Lower lobe of right lung (tissue), 2 donors: ENCODE data around the gene SLC38A9. TPM values are rescaled to one million over a fixed set of nuclear protein-coding genes. Genes with fewer than 3 reads are reported as not detected.
A peak's percentile ranks its signal among the peaks of the same experiment; 100 is the strongest.

ENCODE experiments used
- ATAC-seq, 2 donors: fragments of 200-7000 bp; cut with Tn5 transposase; one replicate each; pipeline ENCODE4 v1.9.1; 2020 to 2022; ENCODE audit warnings: mild to moderate bottlenecking in 2 of 2, moderate library complexity in 2 of 2
- DNase-seq: peaks from one replicate; pipeline ENCODE4 v3.0.0-alpha.2; 2020
- H3K27ac ChIP-seq: fragments of 200-600 bp; one replicate; pipeline ENCODE4 v1.8.0; 2022
- H3K27me3 ChIP-seq: fragments of 200-600 bp; one replicate; pipeline ENCODE4 v1.8.0; 2022; ENCODE audit warnings: low read depth
- H3K36me3 ChIP-seq: fragments of 200-600 bp; one replicate; pipeline ENCODE4 v1.8.0; 2022; ENCODE audit warnings: mild to moderate bottlenecking
- H3K4me1 ChIP-seq: fragments of 200-600 bp; one replicate; pipeline ENCODE4 v1.8.0; 2022
- H3K4me3 ChIP-seq: fragments of 200-600 bp; one replicate; pipeline ENCODE4 v1.8.0; 2022; ENCODE audit warnings: mild to moderate bottlenecking
- H3K9me3 ChIP-seq: fragments of 200-600 bp; one replicate; pipeline ENCODE4 v1.8.0; 2022
- intact Hi-C: fragments of 100-400 bp; cut with DNase I; formaldehyde crosslinking; loops from one replicate; pipeline ENCODE4 v1.11.0; 2022
- total RNA-seq: library from RNA; stranded (reverse); fragmentation: NEBNext Ultra II Directional; extraction: Animal tissue kit (Norgen Biotek cat#: 25700); gene quantifications from one replicate; pipeline ENCODE4 v1.2.1, GENCODE V29; 2021
- TF ChIP-seq, protein P1 (sequence below): fragments of 200-600 bp; IDR thresholded peaks from one replicate; pipeline ENCODE4 v1.8.0; 2022; ENCODE audit warnings: antibody characterized with exemption, mild to moderate bottlenecking
- donor health status: DM: no; HTN: yes; CAD: no; lungs with severe emphysema.

The SLC38A9 gene
- total RNA-seq, 1 donor from 2014 or later, result 23.8 TPM

DNA sequence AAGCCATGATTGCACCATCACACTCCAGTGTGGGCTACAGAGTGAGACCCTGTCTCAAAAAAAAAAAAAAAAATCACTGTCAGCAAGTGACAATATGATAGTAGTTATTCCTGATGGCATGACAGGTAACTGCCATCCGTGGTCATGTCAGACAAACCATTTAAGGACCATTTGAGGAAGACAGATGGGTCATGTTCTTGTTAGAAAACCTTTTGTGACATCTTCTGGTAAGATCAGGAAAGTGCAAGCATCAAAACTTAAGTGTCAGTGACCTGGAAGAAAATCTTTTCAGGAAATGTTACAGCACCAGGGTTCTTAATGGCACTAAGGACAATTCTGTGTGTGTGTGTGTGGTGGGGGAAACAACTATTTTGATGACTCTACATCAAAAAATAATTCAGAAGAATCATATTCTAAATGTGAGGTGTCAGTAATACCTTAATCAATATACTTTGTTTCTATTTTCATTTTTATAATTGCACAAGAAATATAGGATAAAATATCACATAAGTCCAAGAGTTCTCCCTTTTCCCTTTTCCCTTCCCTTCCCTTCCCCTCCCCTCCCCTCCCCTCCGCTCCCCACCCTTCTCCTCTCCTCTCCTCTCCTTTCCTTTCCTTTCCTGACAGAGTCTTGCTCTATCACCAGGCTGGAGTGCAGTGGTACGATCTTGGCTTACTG, 17.8 kb downstream of the SLC38A9 start:
- peak in 1 of 2 donors; percentile 36 for ATAC-seq
- Histone ChIP-seq H3K27me3 (no peaks in the 10 kb centered on the region), H3K9me3 (no peaks in the 10 kb centered on the region), H3K27ac (no peak overlapping the region), H3K4me1 (peaks cover 8% of the 10 kb centered on the region), H3K4me3 (no peak overlapping the region), H3K36me3 (peaks cover 7% of the 10 kb centered on the region)
- TF ChIP-seq, protein P1, sequence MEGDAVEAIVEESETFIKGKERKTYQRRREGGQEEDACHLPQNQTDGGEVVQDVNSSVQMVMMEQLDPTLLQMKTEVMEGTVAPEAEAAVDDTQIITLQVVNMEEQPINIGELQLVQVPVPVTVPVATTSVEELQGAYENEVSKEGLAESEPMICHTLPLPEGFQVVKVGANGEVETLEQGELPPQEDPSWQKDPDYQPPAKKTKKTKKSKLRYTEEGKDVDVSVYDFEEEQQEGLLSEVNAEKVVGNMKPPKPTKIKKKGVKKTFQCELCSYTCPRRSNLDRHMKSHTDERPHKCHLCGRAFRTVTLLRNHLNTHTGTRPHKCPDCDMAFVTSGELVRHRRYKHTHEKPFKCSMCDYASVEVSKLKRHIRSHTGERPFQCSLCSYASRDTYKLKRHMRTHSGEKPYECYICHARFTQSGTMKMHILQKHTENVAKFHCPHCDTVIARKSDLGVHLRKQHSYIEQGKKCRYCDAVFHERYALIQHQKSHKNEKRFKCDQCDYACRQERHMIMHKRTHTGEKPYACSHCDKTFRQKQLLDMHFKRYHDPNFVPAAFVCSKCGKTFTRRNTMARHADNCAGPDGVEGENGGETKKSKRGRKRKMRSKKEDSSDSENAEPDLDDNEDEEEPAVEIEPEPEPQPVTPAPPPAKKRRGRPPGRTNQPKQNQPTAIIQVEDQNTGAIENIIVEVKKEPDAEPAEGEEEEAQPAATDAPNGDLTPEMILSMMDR, result peak; percentile 40
- no peak for DNase-seq
- intact Hi-C loops, result no loop called here

DNA sequence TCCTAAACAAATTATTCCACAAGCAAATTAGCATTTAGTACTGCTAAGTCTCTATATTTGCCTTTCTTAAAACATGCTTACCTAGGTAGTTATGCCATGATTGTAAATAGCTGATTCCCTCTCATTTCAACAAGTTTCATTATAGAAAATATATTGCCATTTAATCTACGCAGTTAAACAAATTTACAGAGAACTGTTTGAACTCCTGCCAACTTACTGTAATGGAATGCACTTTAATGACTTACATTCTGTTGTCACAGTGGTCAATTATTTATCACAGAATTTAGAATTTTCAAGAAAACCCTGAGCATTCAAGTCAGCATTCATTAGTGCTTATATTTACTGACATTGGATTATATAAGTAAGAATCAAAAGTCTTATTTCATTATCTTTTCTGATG, 19.6 kb downstream of the SLC38A9 start:
- no peaks in the 10 kb centered on the region for H3K9me3 ChIP-seq
- H3K4me1 ChIP-seq, result peaks cover 8% of the 10 kb centered on the region
- ATAC-seq (no peak), DNase-seq (no peak)
- peaks cover 5% of the 10 kb centered on the region for H3K36me3 ChIP-seq
- TF ChIP-seq, protein P1, result no peak
- no peak overlapping the region for H3K4me3 ChIP-seq
- H3K27me3 ChIP-seq, result no peaks in the 10 kb centered on the region
- intact Hi-C loops, result no loop called here
- no peak overlapping the region for H3K27ac ChIP-seq

DNA sequence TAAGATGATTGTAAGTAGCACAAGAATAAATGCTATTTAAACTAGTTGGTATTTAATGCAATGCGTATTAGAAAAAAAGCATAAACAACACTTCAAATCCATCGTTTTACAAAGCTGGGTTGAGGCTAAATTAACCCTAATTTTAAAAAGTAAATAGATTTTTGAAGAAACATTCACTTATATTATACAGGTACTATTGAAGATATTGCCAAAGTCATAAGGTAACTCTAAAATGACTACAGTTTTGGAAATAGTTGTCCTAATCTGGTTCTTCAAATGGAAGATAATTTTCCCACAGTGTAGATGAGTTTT, 20.1 kb downstream of the SLC38A9 start:
- Histone ChIP-seq H3K4me1 (peaks cover 8% of the 10 kb centered on the region), H3K27ac (no peak overlapping the region), H3K36me3 (peaks cover under 1% of the 10 kb centered on the region), H3K4me3 (no peak overlapping the region), H3K9me3 (no peaks in the 10 kb centered on the region), H3K27me3 (no peaks in the 10 kb centered on the region)
- intact Hi-C loops, result no loop called here
- TF ChIP-seq, protein P1, result no peak
- DNase-seq, result no peak
- ATAC-seq, result no peak

DNA sequence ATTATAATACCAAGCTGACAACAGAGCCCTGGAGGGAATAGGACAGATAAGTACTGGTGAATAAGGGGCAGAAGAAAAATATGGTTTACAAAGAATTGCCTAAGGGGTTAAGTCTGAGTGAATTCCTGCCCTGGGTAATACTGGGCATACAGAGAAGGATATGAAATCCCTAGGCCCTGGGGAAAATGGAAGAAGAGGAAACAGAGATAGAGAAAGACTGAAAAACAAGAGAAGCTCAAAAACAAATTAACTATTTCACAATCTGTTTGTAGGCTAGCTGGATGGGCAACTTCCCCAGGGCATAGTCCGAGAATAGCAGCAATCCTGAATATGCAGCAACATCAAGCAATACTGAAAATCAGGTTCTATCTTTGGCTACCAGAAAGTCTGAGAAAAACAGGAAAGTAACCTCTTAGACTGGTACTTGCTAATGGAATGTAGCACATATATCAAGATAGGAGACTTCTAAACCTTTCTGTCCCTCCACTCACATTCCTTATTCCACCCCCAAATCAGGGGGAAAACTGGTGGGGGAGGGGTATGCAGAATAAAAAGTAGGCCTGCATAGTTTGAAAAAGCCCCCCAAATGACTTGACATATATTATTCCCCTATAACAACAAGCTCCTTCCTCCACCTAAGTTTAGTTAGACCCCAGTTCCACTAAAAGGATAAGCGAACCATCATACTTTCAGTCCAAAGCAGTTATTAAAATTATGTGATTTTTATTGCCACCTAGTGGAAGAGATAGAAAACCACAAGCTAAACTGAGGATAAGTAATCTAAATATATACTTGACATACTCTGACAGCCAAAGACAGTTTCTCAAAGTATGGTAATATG, 20.6 kb downstream of the SLC38A9 start:
- intact Hi-C loops, result no loop called here
- Histone ChIP-seq H3K36me3 (no peaks in the 10 kb centered on the region), H3K27me3 (no peaks in the 10 kb centered on the region), H3K9me3 (no peaks in the 10 kb centered on the region), H3K27ac (no peak overlapping the region), H3K4me3 (no peak overlapping the region), H3K4me1 (peaks cover 8% of the 10 kb centered on the region)
- TF ChIP-seq, protein P1, result peak; percentile 67
- ATAC-seq, result peak; percentile 47 to 82
- no peak for DNase-seq

DNA sequence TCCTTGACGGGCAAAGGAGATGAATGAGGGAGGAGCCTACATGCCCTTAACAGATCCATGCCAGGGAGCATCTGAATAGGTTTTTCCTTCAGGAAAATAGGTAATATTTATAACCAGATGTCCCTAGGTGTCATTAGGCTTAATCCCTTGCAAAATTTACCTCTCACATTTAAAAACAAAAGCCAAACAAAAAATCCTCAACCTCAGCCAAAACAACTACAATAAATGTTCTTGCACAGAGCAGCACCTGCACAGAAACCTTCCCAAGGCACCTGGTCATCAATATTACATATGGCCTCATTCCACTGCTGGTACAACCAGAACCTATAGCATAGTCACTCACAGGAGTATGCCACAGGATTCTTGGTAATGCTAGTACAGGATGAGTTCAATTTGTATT, 30.1 kb downstream of the SLC38A9 start:
- DNase-seq (no peak), ATAC-seq (no peak)
- Histone ChIP-seq H3K4me1 (no peaks in the 10 kb centered on the region), H3K9me3 (no peaks in the 10 kb centered on the region), H3K27me3 (no peaks in the 10 kb centered on the region), H3K27ac (no peak overlapping the region), H3K36me3 (no peaks in the 10 kb centered on the region), H3K4me3 (no peak overlapping the region)
- TF ChIP-seq, protein P1, result no peak
- intact Hi-C loops, result no loop called here
